SK-N-MC (cell line): ENCODE data around the gene TGM6.
A peak's percentile ranks its signal among the peaks of the same experiment; 100 is the strongest.

Experiments used
- DNase-seq: peaks from one replicate; pipeline ENCODE4 v3.0.0-alpha.2; 2011; ENCODE audit warnings: low read depth, low spot score
- H3K27ac ChIP-seq: fragments of 200-600 bp; sonication (generic); 2 replicates; pipeline ENCODE4 v1.5.1; 2016; ENCODE audit warnings: mixed run types
- H3K36me3 ChIP-seq: fragments of 200-600 bp; sonication (generic); 2 replicates; pipeline ENCODE4 v1.6.1; 2017; ENCODE audit warnings: antibody characterized with exemption, low read length, mixed read lengths; ENCODE audit not compliant: insufficient read depth
- H3K4me3 ChIP-seq: fragments of 200-600 bp; sonication (generic); 2 replicates; pipeline ENCODE4 v1.5.1; 2016
- H3K9ac ChIP-seq: fragments of 200-600 bp; sonication (generic); 2 replicates; pipeline ENCODE4 v1.8.0; 2017; ENCODE audit warnings: mixed run types, mixed read lengths; ENCODE audit not compliant: insufficient read length
- H3K9me3 ChIP-seq: fragments of 200-600 bp; sonication (generic); 2 replicates; pipeline ENCODE4 v1.6.1; 2017; ENCODE audit warnings: low read depth, mild to moderate bottlenecking, antibody characterized with exemption, low read length, moderate library complexity, mixed read lengths
- EZH2 ChIP-seq: fragments of 200-600 bp; sonication (generic); IDR thresholded peaks from one replicate; pipeline ENCODE4 v1.6.1; 2017; ENCODE audit warnings: antibody characterized with exemption
- FOXP2 ChIP-seq: optimal IDR thresholded peaks from 2 replicates; pipeline ENCODE3; 2011; ENCODE audit warnings: mild to moderate bottlenecking, moderate library complexity; ENCODE audit not compliant: insufficient read depth; ENCODE audit errors: extremely low read length, control extremely low read depth
- POLR2AphosphoS5 ChIP-seq: IDR thresholded peaks from 2 replicates; pipeline ENCODE4 v1.6.1; 2012; ENCODE audit warnings: mild to moderate bottlenecking, low read depth, low read length, borderline replicate concordance

Gene TGM6

GRCh38 chr20:2368621-2369020 lies 12.1 kb upstream of the TGM6 start:
- Histone ChIP-seq H3K9me3 (no peaks in the 10 kb centered on the region), H3K27ac (no peak overlapping the region), H3K4me3 (no peak overlapping the region), H3K36me3 (no peaks in the 10 kb centered on the region), H3K9ac (no peak overlapping the region)
- no peak for TF ChIP-seq EZH2
- no peak for TF ChIP-seq POLR2AphosphoS5
- no peak for TF ChIP-seq FOXP2
- DNase-seq: no peak

GRCh38 chr20:2373098-2373497 lies 7.6 kb upstream of the TGM6 start:
- DNase-seq: no peak
- no peak overlapping the region for H3K27ac ChIP-seq
- H3K9ac ChIP-seq: no peak overlapping the region
- H3K4me3 ChIP-seq: no peak overlapping the region
- H3K9me3 ChIP-seq: no peaks in the 10 kb centered on the region
- TF ChIP-seq FOXP2 (no peak), POLR2AphosphoS5 (no peak), EZH2 (no peak)
- no peaks in the 10 kb centered on the region for H3K36me3 ChIP-seq

- Histone ChIP-seq H3K36me3 (no peaks in the 10 kb centered on the region), H3K9me3 (no peaks in the 10 kb centered on the region), H3K27ac (no peak overlapping the region), H3K9ac (no peak overlapping the region), H3K4me3 (no peak overlapping the region)
- no peak for DNase-seq
- TF ChIP-seq FOXP2 (no peak), EZH2 (no peak), POLR2AphosphoS5 (no peak)
Observed at GRCh38 chr20:2374346-2375125, 6.2 kb upstream of the TGM6 start.

DNA sequence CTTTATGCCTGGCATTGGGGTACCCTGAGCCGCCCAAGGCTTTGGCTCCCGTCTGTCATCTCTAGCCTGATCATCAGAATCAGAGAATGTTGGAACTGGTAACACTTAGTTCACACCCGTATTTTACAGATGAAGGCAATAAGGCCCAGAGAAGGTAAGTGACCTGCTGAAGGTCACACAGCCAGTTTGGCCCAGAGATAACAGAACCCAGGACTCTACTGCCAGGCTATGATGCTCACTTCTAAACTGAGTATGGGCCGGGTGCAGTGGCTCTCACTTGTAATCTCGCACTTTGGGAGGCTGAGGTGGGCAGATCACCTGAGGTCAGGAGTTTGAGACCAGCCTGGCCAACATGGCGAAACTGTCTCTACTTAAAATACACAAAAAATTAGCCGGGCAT lies 1.8 kb upstream of the TGM6 start:
- no peaks in the 10 kb centered on the region for H3K9me3 ChIP-seq
- H3K36me3 ChIP-seq: no peaks in the 10 kb centered on the region
- TF ChIP-seq FOXP2: no peak
- no peak for TF ChIP-seq EZH2
- no peak for TF ChIP-seq POLR2AphosphoS5
- H3K4me3 ChIP-seq: no peak overlapping the region
- no peak overlapping the region for H3K9ac ChIP-seq
- H3K27ac ChIP-seq: no peak overlapping the region
- no peak for DNase-seq

DNA sequence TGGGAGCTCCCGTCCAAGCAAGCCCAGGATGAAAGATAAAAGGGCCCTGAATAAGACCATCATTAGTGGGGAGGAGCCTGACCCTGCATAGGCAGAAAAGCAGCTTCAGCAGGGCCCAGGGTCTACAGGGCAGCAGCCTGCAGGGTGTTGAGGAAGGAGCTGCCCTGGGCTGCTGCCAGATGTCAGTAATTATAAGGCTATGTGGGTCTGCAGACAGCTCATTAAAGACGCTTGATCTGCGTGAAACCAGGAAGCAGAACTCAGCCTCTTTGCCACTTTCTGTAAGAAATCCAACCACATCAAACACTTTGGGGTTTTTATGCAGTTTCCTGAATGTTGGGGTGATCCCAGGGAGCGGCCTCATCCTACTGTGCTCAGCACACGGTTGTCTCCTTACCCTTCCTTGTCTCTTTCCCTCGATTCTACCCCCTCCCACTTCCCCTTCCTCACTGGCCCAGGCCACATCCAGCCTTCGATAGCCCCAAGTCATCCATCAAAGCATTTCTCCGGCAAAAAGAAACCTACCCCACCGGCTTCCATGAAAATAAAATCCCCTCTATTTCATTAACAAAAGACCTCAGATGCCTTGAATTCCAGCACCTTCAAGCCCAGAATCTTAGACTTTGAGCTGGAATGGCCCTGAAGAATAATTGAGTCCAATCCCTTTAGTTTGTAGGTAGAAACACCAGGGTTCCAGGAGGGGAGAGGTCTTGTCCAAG lies 1.0 kb upstream of the TGM6 start:
- H3K36me3 ChIP-seq: no peaks in the 10 kb centered on the region
- TF ChIP-seq POLR2AphosphoS5 (no peak), EZH2 (no peak), FOXP2 (no peak)
- peak; percentile 72 for DNase-seq
- no peaks in the 10 kb centered on the region for H3K9me3 ChIP-seq
- H3K9ac ChIP-seq: no peak overlapping the region
- no peak overlapping the region for H3K4me3 ChIP-seq
- H3K27ac ChIP-seq: no peak overlapping the region

DNA sequence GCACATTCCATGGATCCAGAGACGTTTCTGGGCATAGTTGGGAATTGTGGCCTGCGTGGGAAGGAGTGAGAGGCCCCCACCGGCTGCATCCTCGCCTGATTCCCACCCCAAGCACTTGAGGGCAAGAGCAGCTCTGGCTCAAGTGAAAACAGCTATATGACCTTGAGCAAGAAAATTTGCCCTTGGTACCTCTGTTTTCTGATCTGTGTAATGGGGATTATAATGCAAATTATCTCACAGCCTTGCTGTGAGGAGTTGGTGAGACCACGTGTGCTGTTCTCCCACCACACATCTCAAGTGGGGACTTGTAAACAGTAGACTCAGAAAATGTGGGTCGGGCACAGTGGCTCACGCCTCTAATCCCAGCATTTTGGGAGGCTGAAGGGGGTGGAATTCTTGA lies 602 bp downstream of the TGM6 start:
- TF ChIP-seq POLR2AphosphoS5 (no peak), FOXP2 (no peak), EZH2 (no peak)
- no peak overlapping the region for H3K27ac ChIP-seq
- H3K4me3 ChIP-seq: no peak overlapping the region
- no peak overlapping the region for H3K9ac ChIP-seq
- H3K36me3 ChIP-seq: no peaks in the 10 kb centered on the region
- no peaks in the 10 kb centered on the region for H3K9me3 ChIP-seq
- DNase-seq: no peak

DNA sequence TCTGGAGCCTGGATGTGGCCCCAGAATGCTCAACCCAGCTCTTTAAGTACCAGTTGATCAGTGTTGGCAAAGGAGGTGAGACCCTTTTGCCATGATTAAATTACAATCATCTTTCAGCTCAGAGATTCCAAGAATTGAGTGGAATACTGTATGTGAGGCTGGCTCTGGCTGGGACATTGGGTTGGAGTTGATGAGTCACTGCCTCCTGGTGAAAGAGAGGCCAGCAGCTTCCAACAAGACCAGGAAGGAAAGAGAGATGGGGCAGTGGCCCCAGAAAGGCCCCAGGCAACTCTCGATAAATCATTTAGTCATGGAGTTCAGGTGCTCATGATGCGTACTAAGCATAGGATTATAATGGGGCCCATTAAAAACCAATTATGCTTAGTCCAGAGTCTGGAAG lies 2.1 kb downstream of the TGM6 start:
- no peak for TF ChIP-seq POLR2AphosphoS5
- no peak for TF ChIP-seq FOXP2
- no peak for TF ChIP-seq EZH2
- no peaks in the 10 kb centered on the region for H3K9me3 ChIP-seq
- H3K36me3 ChIP-seq: no peaks in the 10 kb centered on the region
- DNase-seq: no peak
- no peak overlapping the region for H3K4me3 ChIP-seq
- H3K9ac ChIP-seq: no peak overlapping the region
- H3K27ac ChIP-seq: no peak overlapping the region

GRCh38 chr20:2385026-2385425 lies 4.3 kb downstream of the TGM6 start:
- TF ChIP-seq EZH2: no peak
- no peak for TF ChIP-seq POLR2AphosphoS5
- TF ChIP-seq FOXP2: no peak

DNA sequence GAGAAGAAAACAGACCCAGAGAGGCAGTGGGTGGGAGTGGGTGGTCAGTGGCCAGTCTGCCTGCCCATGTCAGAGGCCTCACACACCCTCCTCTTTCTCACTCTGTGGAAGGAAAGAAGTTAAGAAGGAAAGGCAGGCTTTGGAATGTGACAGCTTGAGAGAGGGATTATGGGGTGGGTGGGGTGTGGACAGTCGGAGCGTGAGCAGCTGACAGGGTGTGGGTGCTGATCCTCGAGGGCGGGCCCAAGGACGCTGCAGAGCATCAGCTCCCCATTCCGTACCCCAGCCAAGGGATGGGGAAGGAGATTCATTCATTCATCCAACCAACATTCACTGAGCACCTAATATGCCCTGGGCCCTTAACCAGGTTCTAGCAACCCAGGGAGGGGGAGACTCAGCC lies 4.8 kb downstream of the TGM6 start:
- H3K4me3 ChIP-seq: no peak overlapping the region
- H3K9ac ChIP-seq: no peak overlapping the region
- no peak overlapping the region for H3K27ac ChIP-seq
- H3K36me3 ChIP-seq: no peaks in the 10 kb centered on the region
- DNase-seq: no peak
- TF ChIP-seq POLR2AphosphoS5 (no peak), FOXP2 (no peak), EZH2 (no peak)
- no peaks in the 10 kb centered on the region for H3K9me3 ChIP-seq

More at GRCh38 chr20:2385026-2385425, 4.3 kb downstream of the TGM6 start:
- DNase-seq: no peak
- H3K4me3 ChIP-seq: no peak overlapping the region
- H3K27ac ChIP-seq: no peak overlapping the region
- H3K9ac ChIP-seq: no peak overlapping the region
- no peaks in the 10 kb centered on the region for H3K36me3 ChIP-seq
- no peaks in the 10 kb centered on the region for H3K9me3 ChIP-seq
